HCT116 (cell line): ENCODE results near the gene CSNK1E. TPM values are rescaled to one million over a fixed set of nuclear protein-coding genes. Genes with fewer than 3 reads are reported as not detected.

ENCODE experiments used
- ATAC-seq: fragments of 200-7000 bp; cut with Tn5 transposase; 2 replicates; pipeline ENCODE4 v1.9.1; 2020; ENCODE audit warnings: mild to moderate bottlenecking, moderate library complexity
- BruUV-seq: library from RNA; stranded (reverse); fragments of 400-500 nt; replicated peaks from 2 replicates; lab custom pipeline; 2021; lab: Mats Ljungman, UMichigan
- CTCF ChIA-PET: fragments of 300-600 bp; sonication (Branson Sonifier 250); formaldehyde crosslinking; loops from one replicate; lab custom pipeline; 2021; ENCODE audit warnings: antibody characterized with exemption; lab: Charles Lee
- POLR2A ChIA-PET: fragments of 300-600, 350-600 bp; sonication (Branson Sonifier 250); formaldehyde crosslinking; loops from one replicate; lab custom pipeline; 2021; ENCODE audit warnings: antibody characterized with exemption; lab: Charles Lee
- RAD21 ChIA-PET, 2 experiments: fragments of 300-600 bp; sonication (Branson Sonifier 250); formaldehyde crosslinking; loops; one replicate each; lab custom pipeline; 2023; ENCODE audit warnings: low total read pairs in 2 of 2; ENCODE audit not compliant: uncharacterized antibody in 2 of 2, unreplicated experiment in 2 of 2, low non-redundant PET in 1 of 2; lab: Charles Lee
- DNase-seq: peaks from one replicate; pipeline ENCODE4 v3.0.0-alpha.2; 2010; ENCODE audit warnings: low read depth, low spot score
- H2AFZ ChIP-seq: fragments of 200-600 bp; shearing (Covaris generic), sonication (generic); 2 replicates; pipeline ENCODE4 v1.6.1; 2017; ENCODE audit warnings: low read depth, mixed run types, mixed read lengths, antibody characterized with exemption, low read length; ENCODE audit not compliant: poor library complexity, severe bottlenecking
- H3K27ac ChIP-seq: 2 replicates; pipeline ENCODE4 v1.5.1; 2012; ENCODE audit warnings: low read depth, low read length
- H3K27me3 ChIP-seq: fragments of 200-600 bp; sonication (generic); 2 replicates; pipeline ENCODE4 v1.6.1; 2016; ENCODE audit warnings: mixed run types, low read length, mixed read lengths; ENCODE audit not compliant: insufficient read depth
- H3K36me3 ChIP-seq, 2 experiments: fragments of 200-500 bp in 1 of 2; fragments of 200-600 bp in 1 of 2; sonication (Bioruptor generic) in 1 of 2; sonication (generic) in 1 of 2; 2 replicates each; pipeline versions ENCODE4 v1.5.1 to v1.6.1; 2014 to 2016; ENCODE audit warnings: low read length in 2 of 2, inconsistent platforms in 1 of 2, mixed read lengths in 1 of 2, mixed run types in 1 of 2; ENCODE audit not compliant: insufficient read depth in 2 of 2, control insufficient read depth in 1 of 2
- H3K4me1 ChIP-seq, 2 experiments: fragments of 200-600 bp in 1 of 2; sonication (generic) in 1 of 2; 2 replicates each; pipeline versions ENCODE4 v1.5.1 to v1.6.1; 2012 to 2017; ENCODE audit warnings: low read length in 2 of 2, inconsistent platforms in 1 of 2, mild to moderate bottlenecking in 1 of 2, mixed read lengths in 1 of 2, mixed run types in 1 of 2, moderate library complexity in 1 of 2; ENCODE audit not compliant: insufficient read depth in 2 of 2, control insufficient read depth in 1 of 2
- H3K4me2 ChIP-seq: fragments of 200-600 bp; sonication (generic); 2 replicates; pipeline ENCODE4 v1.6.1; 2017; ENCODE audit warnings: mixed run types, low read length, mixed read lengths
- H3K4me3 ChIP-seq, 2 experiments: fragments of 200-600 bp in 1 of 2; sonication (generic) in 1 of 2; replicated peaks in 1 of 2; 2 replicates each; pipeline ENCODE4 v1.5.1; 2011 to 2016; ENCODE audit warnings: low read length in 2 of 2, control low read depth in 1 of 2, low read depth in 1 of 2, mild to moderate bottlenecking in 1 of 2, mixed read lengths in 1 of 2, mixed run types in 1 of 2
- H3K79me2 ChIP-seq: fragments of 200-600 bp; sonication (generic); 2 replicates; pipeline ENCODE4 v1.6.1; 2017; ENCODE audit warnings: mild to moderate bottlenecking, mixed run types, low read length, moderate library complexity, mixed read lengths; ENCODE audit not compliant: insufficient read depth
- H3K9ac ChIP-seq: fragments of 200-600 bp; sonication (generic); 2 replicates; pipeline ENCODE4 v1.6.1; 2016; ENCODE audit warnings: low read length, mixed read lengths
- H3K9me2 ChIP-seq: fragments of 200-600 bp; sonication (generic), shearing (Covaris generic); 2 replicates; pipeline ENCODE4 v1.6.1; 2017; ENCODE audit warnings: mixed run types, mild to moderate bottlenecking, moderate library complexity; ENCODE audit not compliant: insufficient read depth
- H3K9me3 ChIP-seq, 2 experiments: fragments of 200-500 bp in 1 of 2; fragments of 200-600 bp in 1 of 2; sonication (Bioruptor generic) in 1 of 2; sonication (generic) in 1 of 2; 2 replicates each; pipeline ENCODE4 v1.6.1; 2014 to 2017; ENCODE audit warnings: low read length in 2 of 2, mixed read lengths in 2 of 2, inconsistent platforms in 1 of 2, low read depth in 1 of 2, mild to moderate bottlenecking in 1 of 2, mixed run types in 1 of 2, moderate library complexity in 1 of 2; ENCODE audit not compliant: control insufficient read depth in 1 of 2, insufficient read depth in 1 of 2
- H4K20me1 ChIP-seq: fragments of 200-600 bp; sonication (generic), shearing (Covaris generic); 2 replicates; pipeline ENCODE4 v1.6.1; 2017; ENCODE audit warnings: mixed run types, mild to moderate bottlenecking, moderate library complexity; ENCODE audit not compliant: insufficient read depth
- CBX3 ChIP-seq: IDR thresholded peaks from 2 replicates; pipeline ENCODE4 v1.6.1; 2012; ENCODE audit warnings: low read depth
- CTCF ChIP-seq, 3 experiments: fragments of 200-600 bp in 1 of 3; sonication (generic) in 1 of 3; IDR thresholded peaks in 2 of 3; conservative IDR thresholded peaks in 1 of 3; 2 replicates each; pipeline ENCODE4 v1.5.1; 2012 to 2017; ENCODE audit warnings: low read depth in 2 of 3, low read length in 2 of 3, antibody characterized with exemption in 1 of 3, borderline replicate concordance in 1 of 3, control low read depth in 1 of 3, mild to moderate bottlenecking in 1 of 3, mixed read lengths in 1 of 3, mixed run types in 1 of 3, moderate library complexity in 1 of 3; ENCODE audit not compliant: insufficient read depth in 1 of 3
- EGR1 ChIP-seq: IDR thresholded peaks from 2 replicates; pipeline ENCODE4 v1.6.1; 2012; ENCODE audit warnings: low read depth
- ELF1 ChIP-seq: IDR thresholded peaks from 2 replicates; pipeline ENCODE4 v1.6.1; 2012; ENCODE audit warnings: low read depth, borderline replicate concordance
- EZH2phosphoT487 ChIP-seq: fragments of 200-600 bp; IDR thresholded peaks from 2 replicates; pipeline ENCODE4 v1.6.1; 2018; ENCODE audit warnings: antibody characterized with exemption, borderline replicate concordance
- FOSL1 ChIP-seq: IDR thresholded peaks from 2 replicates; pipeline ENCODE4 v1.6.1; 2012; ENCODE audit warnings: low read depth
- MAX ChIP-seq: IDR thresholded peaks from 2 replicates; pipeline ENCODE4 v1.6.1; 2012
- RAD21 ChIP-seq: IDR thresholded peaks from 2 replicates; pipeline ENCODE4 v1.6.1; 2012; ENCODE audit warnings: low read depth, mild to moderate bottlenecking
- TCF7L2 ChIP-seq: IDR thresholded peaks from 2 replicates; pipeline ENCODE4 v1.7.0; 2011; ENCODE audit warnings: borderline replicate concordance, inconsistent platforms; ENCODE audit not compliant: insufficient read depth, insufficient read length; ENCODE audit errors: extremely low read depth
- YY1 ChIP-seq: IDR thresholded peaks from 2 replicates; pipeline ENCODE4 v1.6.1; 2011; ENCODE audit warnings: low read length, low read depth, moderate library complexity, mild to moderate bottlenecking; ENCODE audit not compliant: insufficient replicate concordance; ENCODE audit errors: extremely low read depth
- ZFX ChIP-seq: fragments of 450-650 bp; IDR thresholded peaks from 2 replicates; pipeline ENCODE4 v1.6.1; 2017
- intact Hi-C: fragments of 100-400 bp; cut with micrococcal nuclease; formaldehyde crosslinking; loops from 2 replicates; pipeline ENCODE4 v1.10.0; 2022
- total RNA-seq: library from RNA; stranded (reverse); gene quantifications from one replicate; pipeline ENCODE4 v1.2.1, GENCODE V29; 2021; ENCODE audit not compliant: unreplicated experiment

Gene CSNK1E
- total RNA-seq, 1 experiment from 2014 or later = 190 TPM

GRCh38 chr22:38262051-38262795 lies 55.0 kb downstream of the CSNK1E start:
- BruUV-seq = no TSS peak
- no peak overlapping the region for H3K4me2 ChIP-seq
- TF ChIP-seq YY1 = no peak
- no peak for TF ChIP-seq EZH2phosphoT487
- peak; percentile 70 for TF ChIP-seq RAD21
- no peak for TF ChIP-seq MAX
- no peak for TF ChIP-seq ELF1
- TF ChIP-seq CTCF (IDR thresholded peaks at IDR 0.05 in 2 of 3, conservative IDR thresholded peaks at IDR 0.05 in 1 of 3; ENCODE audit: borderline replicate concordance in 1 of 3, insufficient read depth in 1 of 3, low read depth in 2 of 3, low read length in 2 of 3) = peak; percentile 60 to 83 (median 70); a peak in 5 of 6 replicates
- no peak for TF ChIP-seq TCF7L2
- no peak for TF ChIP-seq CBX3
- TF ChIP-seq EGR1 = no peak
- no peak for TF ChIP-seq ZFX
- TF ChIP-seq FOSL1 = no peak
- peak; percentile 96 for ATAC-seq
- H3K27ac ChIP-seq = no peak overlapping the region
- H3K9me2 ChIP-seq = no peaks in the 10 kb centered on the region
- H3K27me3 ChIP-seq = no peaks in the 10 kb centered on the region
- POLR2A ChIA-PET = no interaction called here
- H3K9ac ChIP-seq = no peak overlapping the region
- DNase-seq = no peak
- H4K20me1 ChIP-seq = peaks cover 4% of the 10 kb centered on the region; the same call in 1 of the 2 replicates
- H3K79me2 ChIP-seq = peaks cover 83% of the 10 kb centered on the region
- H3K36me3 ChIP-seq = no peaks in the 10 kb centered on the region
- H3K4me3 ChIP-seq = no peak overlapping the region
- RAD21 ChIA-PET = no interaction called here
- H3K9me3 ChIP-seq = no peaks in the 10 kb centered on the region
- CTCF ChIA-PET = interaction anchor here (1.0 to 1.1 kb wide), 4 partner anchors 9 to 22 kb away, joined by 3 to 5 read pairs (median 4); partner anchors contain the start of gene TMEM184B
- H3K4me1 ChIP-seq = peaks cover 5 to 6% of the 10 kb centered on the region in 2 experiments; a peak in 2 of 4 replicates
- intact Hi-C loops = loop anchor here (2.0 kb wide), 1 partner anchor 311 kb away; no protein-coding TSS in a partner anchor
- no peak overlapping the region for H2AFZ ChIP-seq
